Measurements from ENCODE around the gene HTR7.
A peak's percentile ranks its signal among the peaks of the same experiment; 100 is the strongest.

The HTR7 gene

DNA sequence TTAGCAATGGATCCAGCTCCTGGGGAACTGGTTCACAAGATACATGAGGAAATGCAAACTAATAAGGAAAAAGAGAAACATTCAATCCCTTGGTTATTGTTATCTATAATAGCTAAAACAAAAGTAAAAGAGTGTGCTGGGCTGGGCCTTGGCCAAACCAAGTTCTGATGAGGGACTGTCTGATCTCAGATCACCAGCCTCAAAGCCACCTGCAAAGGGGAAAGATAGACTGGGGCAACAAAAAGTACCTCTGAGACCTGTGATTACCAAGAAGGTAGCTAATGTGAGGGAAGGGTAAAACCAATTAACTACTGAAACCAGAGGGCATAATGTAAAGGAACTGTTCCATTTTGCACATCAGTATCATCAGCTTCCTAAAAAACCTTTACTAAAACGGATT is 51.2 kb downstream of the HTR7 start:
- no peak for DNase-seq (ENCODE audit: low read depth in 4 of 4, low spot score in 1 of 4)

DNA sequence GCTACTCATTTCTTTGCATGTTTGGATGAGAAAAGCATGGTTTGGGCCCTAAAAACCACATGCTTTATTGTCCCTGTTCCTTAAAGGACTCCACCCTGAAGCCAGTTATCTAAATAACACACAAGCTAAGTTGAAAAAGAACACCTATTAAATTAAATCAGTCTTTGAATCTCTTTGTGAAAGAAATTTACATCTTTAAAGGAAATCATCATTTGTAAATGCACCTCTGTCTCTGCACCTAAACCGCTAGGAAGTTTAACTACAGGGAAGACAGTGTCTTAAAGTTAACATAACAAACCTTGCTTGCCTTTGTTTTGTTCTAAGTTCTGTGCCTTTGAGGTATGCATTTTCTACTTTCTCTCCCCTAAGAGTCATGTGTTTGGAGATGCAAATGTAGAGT is 52.6 kb downstream of the HTR7 start:
- no peak for DNase-seq (ENCODE audit: low read depth in 4 of 4, low spot score in 1 of 4)

DNA sequence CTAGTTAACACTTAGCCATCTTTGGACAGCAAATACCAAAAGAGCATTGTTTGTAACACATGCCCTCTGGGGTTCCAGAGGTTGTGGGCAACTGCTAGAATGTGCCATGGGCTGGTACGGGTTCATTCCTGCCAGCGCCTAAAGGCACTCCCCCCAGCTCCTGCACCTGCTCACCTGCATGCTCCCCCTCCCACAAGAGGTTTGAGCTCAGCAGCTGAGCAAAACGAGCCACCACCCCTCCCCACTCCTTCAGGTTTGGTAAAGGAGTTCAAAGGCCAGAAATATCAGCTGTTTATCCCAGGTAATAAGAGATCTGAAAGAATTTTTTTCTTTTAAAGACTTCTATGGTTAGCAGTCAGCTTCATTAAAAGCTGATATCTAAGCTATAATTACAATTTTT is 53.5 kb downstream of the HTR7 start:
- DNase-seq (ENCODE audit: low read depth in 4 of 4, low spot score in 1 of 4) = no peak

DNA sequence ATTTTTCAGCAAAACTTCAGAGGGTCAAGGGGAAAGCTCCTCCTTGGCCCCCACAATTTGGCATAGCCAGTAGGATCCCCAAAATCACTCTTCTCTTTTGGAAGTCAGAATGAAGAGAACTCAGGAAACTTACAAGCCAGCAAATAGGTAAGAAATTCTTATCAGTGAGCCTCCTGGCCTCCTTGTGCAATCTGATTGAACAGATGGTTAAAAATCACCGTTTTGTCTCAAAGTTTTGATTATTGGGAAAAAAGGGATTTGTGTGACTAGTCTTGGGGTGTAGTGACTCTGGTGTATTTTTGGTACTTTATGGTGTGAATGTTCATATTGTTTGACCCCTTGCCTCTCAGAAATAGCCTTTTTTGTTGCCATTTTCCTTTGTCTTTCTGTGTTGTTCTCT is 56.2 kb downstream of the HTR7 start:
- no peak for DNase-seq (ENCODE audit: low read depth in 4 of 4, low spot score in 1 of 4)

DNA sequence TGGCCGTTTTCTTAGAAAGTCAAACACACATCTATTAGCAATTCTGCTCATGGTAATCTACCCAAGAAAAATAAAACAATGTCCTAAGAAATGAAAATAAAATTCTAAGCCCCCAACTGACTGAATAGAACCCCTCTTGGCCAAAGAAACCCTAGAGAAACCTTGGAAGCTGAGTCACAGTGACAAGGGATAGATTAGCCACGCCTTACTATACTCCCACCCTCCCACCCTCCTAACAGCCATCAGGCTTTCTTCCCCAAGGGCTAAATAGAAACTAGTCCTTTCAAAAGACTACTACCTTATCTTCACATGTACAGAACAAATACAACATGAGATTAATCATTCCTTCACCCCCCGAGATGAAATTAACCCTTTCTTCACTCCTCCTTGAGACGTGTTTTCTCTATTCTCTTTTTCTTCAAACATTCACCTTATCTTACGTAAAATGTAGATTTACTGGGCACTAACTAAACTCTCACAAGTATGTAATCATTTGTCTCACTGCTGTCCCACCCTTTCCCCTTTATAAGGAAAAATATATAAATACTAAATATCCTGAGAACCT is 57.5 kb downstream of the HTR7 start:
- DNase-seq (ENCODE audit: low read depth in 4 of 4, low spot score in 1 of 4) = no peak

DNA sequence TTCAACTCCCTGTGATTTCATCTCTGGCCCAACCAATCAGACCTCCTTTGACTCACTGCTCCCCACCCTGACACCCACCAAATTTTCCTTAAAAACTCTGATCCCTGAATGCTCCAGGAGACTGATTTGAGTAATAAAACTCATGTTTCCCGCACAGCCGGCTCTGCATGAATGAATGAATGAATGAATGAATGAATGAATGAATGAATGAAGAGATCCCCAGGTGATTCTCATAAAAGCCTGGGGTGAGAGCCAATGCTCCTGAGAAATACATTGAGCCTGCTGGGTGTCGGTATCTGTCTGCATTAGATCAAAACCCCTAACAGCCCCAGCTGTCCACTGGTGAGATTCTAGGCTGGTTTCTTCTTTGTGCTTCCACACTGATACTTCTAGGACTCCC is 58.7 kb downstream of the HTR7 start:
- DNase-seq (ENCODE audit: low read depth in 4 of 4, low spot score in 1 of 4) = no peak

DNA sequence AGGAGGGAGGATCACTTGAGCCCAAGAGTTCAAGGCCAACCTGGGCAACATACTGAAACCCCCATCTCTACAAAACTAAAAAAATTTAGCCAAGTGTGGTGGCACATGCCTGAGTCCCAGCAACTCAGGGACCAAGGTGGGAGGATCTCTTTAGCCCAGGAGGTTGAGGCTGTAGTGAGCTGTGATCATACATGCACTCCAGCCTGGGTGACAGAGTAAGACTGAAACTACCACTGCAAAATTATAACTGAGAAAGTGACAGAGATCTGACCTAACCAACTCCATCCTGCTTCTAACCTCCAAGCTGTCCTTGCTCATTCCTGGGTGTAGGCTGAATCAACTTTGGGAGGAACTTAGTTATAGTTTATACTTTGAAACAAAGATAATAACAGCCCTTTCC is 59.4 kb downstream of the HTR7 start:
- no peak for DNase-seq (ENCODE audit: low read depth in 4 of 4, low spot score in 1 of 4)

DNA sequence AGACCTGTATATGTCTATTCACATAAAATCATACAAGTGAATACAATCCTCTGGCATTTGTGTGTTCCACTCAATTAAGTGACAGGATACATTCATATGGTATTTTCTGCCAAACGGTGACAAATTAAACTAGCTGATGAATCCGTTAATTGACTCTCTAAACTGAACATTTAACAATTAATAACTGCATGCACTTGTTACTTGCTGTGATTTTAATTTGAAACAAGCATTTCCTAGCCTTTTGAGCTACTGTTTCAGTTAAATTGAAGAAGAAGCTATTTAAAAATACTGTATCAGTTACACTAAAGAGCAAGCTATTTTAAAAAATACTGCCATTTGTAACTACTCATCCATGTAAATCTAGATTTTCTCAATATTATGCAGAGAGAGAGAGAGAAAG is 67.4 kb downstream of the HTR7 start:
- no peak for DNase-seq (ENCODE audit: low read depth in 4 of 4, low spot score in 1 of 4)

DNA sequence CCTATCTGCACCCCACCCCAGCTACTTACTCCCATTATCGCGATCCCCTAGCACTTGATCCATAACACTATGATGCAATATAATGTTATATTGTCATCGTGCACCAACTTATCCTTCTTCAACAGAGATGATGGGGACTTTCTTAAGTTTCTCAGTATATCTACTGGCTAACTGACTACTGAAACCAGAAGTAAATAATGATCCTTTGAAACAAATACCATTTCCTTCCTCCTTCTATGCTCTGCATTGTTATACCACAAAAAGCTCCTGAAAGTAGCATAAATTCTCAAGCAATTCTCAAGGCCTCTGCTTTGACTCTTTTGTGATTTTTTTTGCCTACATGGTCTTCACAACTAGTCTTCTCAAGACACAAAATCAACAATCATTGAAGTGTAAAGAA is 68.9 kb downstream of the HTR7 start:
- no peak for DNase-seq (ENCODE audit: low read depth in 4 of 4, low spot score in 1 of 4)

DNA sequence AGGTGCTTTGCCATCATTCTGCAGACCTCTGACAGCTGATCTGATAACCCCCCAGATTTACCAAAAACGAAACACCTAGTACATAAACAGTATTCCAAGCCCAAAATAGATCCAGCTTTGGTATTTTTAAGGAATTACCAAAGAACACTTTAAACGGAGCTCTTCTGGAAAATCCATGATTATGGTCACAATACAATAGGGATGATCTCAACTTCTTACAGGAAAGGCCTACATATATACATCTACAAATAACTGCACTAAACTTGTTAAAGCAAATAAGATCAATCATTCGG is 69.7 kb downstream of the HTR7 start:
- DNase-seq (ENCODE audit: low read depth in 4 of 4, low spot score in 1 of 4) = no peak

DNA sequence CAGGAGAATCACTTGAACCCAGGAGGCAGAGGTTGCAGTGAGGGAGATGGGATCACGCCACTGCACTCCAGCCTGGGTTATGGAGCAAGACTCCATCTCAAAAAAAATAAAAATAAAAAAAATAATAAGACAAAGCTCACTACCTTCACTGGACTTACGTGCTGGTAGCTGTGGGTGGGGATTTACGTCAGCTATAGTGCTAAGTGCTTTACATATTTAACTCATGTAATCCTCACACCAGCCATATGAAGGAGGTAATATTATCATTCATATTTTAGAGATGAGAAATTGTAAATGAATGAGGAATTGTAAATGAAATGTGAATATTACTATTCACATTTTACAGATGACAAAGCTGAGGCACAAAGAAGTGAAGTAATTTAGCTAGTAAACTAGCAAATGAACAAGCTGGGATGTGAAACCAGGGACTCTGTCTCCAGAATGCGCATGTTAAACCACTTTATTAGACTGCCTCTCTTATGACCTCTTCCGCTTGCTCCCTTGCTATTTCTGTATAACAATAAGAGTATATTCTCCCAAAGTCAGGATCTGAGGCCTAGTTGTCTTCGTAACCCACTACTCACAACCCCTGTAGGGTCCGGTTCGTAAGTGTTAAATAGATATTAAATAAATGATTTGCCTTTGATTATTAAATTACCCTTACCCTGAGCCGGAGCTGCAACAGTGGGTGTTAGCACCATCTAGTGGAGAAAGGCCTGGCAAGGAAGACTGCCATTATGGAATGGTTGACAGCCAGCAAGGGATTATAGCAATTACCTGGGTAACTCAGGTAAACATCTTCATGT is 70.2 kb downstream of the HTR7 start:
- DNase-seq (ENCODE audit: low read depth in 4 of 4, low spot score in 1 of 4) = peak in 1 of 4 experiments; percentile 8

DNA sequence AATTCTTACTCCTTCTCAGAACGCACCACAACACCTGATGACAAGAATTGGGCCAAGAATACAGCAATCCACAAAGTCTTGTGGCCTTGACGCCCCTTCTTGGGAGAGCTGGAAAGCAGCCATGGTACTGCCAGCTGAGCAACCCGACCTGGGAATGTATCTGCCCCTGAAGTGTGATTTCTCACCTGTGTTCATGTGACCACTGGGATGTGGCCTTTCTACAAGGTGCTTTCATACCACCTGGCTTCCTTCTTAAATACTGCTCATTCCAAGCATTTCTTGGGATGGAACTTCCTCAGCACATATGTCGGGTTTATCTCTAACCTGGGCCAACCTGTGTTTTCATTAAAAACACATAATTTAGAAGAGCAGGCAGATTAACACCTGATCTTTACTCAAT is 72.1 kb downstream of the HTR7 start:
- DNase-seq (ENCODE audit: low read depth in 4 of 4, low spot score in 1 of 4) = no peak

DNA sequence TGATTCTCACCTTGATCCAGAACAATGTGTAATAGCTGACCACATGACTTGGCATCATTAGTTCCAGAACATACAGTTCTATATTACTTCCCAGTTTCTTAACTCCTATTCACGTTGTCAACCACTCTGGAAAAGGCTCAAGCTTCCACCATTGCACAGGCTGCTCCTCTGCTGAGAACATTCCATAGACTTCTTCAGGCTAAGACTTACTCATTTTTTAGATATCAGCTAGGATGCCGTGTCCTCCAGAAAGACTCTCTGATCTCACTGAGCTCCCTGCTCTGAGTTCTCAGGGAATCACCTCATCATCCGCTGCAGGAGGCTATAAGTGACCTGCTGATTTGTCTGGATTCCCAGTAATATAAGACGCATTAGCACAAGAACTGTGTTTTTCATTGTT is 73.1 kb downstream of the HTR7 start:
- DNase-seq (ENCODE audit: low read depth in 4 of 4, low spot score in 1 of 4) = no peak

DNA sequence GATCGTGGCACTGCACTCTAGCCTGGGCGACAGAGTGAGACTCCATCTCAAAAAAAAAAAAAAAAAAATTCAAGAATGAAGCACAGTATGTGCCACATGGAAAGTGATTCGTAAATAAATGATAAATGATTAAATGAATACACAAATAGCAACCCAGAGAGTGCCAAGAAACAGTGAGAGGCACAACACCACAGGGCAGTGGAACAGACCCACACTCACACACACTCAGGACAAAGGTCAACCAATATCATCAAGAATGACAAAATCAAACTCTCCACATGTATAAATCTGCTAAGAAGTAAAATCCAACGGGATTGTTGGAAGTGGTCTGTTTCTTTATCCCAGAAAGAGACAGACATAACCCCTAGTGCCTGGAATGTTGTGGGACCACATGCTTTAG is 77.4 kb downstream of the HTR7 start:
- no peak for DNase-seq (ENCODE audit: low read depth in 4 of 4, low spot score in 1 of 4)

DNA sequence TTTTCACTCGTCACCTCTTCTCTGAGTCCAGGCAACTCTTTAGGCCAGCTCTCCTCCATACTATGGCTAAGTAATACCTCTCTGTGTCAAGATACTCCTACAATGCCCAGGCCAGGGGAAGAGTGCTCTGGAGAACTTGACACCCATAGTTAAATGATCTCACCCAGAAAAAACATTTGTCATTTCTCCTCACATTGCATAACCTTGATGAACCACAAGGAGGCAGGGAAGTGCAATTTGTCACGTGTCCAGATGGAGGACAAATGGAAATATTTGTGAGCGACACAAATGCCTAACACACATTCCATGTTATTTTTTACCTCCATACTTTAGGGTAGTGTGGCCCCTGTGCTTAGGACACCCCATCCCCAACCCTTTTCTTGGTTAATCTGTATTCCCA is 78.3 kb downstream of the HTR7 start:
- DNase-seq (ENCODE audit: low read depth in 4 of 4, low spot score in 1 of 4) = no peak

DNA sequence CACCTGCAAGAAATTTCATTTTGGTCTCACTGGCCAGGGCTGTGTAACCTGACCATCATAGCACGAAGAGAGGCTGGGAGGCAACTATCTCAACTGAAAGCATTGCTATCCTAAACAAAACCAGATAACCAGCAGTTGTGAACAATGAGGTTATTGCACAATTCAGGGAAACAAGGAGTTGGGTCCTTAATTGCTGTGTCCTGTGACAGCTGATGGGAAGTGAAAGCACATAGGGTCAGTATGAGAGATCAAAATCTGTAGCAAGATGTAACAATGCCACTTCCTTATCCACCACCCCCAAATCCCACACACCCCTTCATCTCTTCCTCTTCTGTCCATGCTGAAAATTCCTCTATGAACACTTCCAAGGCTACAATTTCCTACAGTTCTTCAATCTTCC is 80.2 kb downstream of the HTR7 start:
- DNase-seq (ENCODE audit: low read depth in 4 of 4, low spot score in 1 of 4) = no peak

DNA sequence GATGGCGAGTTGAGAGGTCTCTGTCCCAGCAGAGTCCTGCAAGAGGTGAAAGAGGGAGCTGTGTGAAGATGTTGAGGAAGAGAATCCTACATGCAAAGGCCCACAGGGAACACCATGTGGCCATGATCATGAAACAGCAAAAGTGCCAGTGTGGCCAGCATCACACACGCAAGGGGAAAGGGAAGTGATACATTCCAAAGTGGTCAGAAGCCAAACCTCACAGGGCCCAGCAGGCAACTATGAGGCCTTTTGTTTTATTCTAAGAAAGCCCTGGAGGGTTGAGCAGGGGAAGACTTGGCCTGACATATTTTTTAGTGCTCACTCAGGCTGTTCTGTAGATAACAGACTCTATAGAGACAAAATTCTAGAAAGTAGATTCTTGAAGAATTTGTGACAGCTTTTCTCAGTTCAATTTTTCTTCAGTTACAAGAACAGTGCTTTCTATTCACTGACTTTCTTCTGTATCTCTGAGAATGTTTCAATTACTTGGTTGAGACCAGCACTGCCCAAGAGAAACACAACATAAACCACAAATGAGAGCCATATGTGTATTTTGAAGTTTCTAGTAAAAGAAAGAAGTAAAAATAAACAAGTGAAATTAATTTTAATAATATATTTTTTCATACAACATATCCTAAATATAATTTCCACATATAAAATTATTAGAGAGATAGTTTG is 82.3 kb downstream of the HTR7 start:
- no peak for DNase-seq (ENCODE audit: low read depth in 4 of 4, low spot score in 1 of 4)

DNA sequence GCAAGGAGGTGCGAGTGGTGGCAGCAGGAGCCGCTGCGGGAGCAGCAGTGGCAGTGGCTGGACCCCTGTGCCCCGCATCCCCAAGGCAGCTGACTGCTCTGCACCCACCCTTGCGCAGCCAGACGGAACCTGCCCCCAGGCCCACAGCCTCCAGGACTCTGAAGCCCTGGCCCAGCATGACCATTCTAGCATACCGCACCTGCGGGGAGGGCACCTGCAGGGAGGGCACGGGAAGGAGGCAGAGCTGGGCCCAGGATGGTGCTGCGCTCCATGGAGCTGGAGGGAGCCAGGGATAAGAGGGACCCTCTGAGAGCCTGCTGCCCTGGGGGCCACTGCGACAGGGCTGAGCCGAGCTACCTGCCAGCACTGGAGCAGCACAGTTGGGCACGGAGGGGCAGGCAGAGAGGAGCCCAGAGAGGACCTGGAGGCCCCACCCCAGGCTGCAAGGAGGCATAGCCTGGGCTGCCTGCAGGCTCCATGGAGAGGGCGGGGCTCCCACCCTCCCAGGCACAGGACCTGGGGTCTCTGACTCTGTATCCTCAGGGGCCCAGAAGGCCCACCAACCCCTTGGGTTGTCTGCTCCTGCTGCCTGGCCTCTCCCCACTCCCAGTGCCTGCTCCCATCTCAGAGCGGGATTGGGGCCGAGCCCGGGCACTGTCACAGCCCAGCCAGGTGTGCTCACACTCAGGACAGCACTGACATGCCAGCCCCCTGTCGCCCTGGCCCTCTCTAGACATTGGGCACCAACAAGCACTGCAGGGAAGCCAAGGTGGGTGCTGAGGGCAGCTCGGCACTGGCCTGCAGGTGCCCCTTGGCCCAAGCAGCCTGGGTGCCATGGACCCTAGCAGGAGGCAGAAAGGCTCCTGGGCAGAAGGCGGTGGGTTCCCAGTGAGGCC is 87.6 kb downstream of the HTR7 start:
- no peak for DNase-seq (ENCODE audit: low read depth in 4 of 4, low spot score in 1 of 4)

DNA sequence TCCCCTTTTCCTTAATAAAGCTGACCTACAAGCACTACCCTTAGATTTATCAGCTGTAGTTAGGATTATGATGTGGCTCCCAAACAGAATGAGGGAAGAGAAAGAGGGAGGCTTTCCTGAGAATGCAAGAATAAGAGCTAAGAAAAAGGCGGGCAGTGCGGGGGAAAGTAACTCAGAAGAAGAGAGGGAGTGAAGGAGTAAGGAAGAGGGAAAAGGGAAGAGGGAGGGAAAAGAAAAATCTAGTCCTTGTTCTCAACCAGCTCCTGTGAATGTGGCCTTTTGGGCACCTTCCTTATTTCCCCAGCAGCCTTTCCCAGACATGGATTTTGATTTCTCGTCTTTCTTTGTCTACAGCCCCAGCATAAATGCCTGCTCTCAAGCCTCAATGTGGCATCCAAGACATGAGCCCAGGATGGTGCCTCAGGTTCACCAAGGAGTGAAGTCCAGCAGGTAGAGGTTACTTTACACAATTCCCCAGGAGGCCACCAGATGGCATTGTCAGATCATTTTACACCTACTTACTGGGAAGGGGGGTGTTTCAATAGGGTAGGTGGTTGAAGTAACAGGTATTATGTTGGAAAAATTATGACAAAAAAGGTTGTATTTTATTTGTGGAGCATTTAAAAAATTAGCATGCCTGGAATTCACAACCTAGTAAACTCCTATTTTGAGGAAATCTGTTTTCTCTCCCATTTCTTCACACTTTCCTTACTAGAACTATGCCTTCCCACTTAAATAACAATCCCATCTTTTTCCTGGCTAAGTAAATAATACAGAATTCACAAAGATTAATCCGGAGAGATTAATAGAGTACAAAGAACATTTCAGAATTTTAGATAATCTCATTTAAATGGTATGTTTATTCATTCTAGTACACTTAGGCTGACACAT is 106.5 kb downstream of the HTR7 start:
- DNase-seq (ENCODE audit: low read depth in 4 of 4, low spot score in 1 of 4) = peak in 3 of 4 experiments; percentile 12 to 17 (median 13)

DNA sequence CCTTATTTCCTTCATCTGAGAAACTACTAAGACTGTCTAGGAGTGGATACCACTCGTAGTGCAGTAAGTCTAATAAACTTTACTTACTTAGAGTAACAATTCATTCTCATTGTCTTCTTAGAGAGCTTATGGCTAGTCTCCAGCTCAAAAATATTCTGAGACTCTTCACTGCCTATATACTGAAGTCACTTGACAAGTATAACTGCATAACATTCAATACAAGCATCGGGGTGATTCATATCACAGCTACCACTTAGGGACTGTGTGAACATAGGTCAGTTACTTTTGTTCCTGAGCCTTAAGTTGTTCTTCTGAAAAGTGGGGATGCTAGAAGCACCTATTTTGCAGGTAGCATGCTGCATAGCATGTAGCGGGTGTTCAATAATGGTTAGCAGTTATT is 111.0 kb downstream of the HTR7 start:
- DNase-seq (ENCODE audit: low read depth in 4 of 4, low spot score in 1 of 4) = no peak

DNA sequence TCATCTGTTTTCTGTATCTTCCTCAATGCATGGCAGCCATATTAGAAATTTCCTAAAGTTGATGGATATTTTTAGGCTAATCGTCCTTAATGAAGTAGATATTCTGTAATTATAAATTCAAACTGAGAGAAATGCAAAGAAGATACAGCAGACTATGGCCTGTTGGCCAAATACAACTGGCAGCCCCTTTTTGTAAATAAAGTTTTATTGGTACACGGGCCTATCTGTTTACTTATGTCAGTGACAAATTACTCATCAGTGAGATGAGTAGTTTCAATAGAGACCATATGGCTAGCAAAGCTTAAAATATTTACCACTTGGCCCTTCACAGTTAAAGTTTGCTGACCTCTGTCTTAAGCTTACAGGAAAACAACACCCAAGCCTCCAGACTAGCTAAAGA is 112.3 kb downstream of the HTR7 start:
- no peak for DNase-seq (ENCODE audit: low read depth in 4 of 4, low spot score in 1 of 4)
